ENCODE data around the gene IGFL3.

GRCh38 chr19:46173886-46174480 lies 49.5 kb upstream of the IGFL3 start:
- TF ChIP-seq EZH2 (IDR thresholded peaks at IDR 0.05; ENCODE audit: low read length, missing control alignments) (no peak), CTCF (conservative IDR thresholded peaks at IDR 0.05 in 1 of 2, IDR thresholded peaks at IDR 0.05 in 1 of 2; ENCODE audit: low read depth in 1 of 2, low read length in 2 of 2) (no peak)
